ENCODE results near the gene COQ8B.

- TF ChIP-seq POLR2A (IDR thresholded peaks at IDR 0.05; ENCODE audit: low read depth) = no peak
- no peak for TF ChIP-seq EP300 (IDR thresholded peaks at IDR 0.05)
- no peak for TF ChIP-seq CTCF (IDR thresholded peaks at IDR 0.05)
- peak; percentile 28 to 44 for TF ChIP-seq POLR2AphosphoS5 (IDR thresholded peaks at IDR 0.05)
Measured at GRCh38 chr19:40650749-40651305, 65.9 kb downstream of the COQ8B start.
